ENCODE results near the gene MORF4L2.
"Not testable (repeated sequence)": the region's sequence is repeated elsewhere in the genome, so short reads cannot be mapped to it uniquely, and the experiment has no call there.

Gene MORF4L2

DNA sequence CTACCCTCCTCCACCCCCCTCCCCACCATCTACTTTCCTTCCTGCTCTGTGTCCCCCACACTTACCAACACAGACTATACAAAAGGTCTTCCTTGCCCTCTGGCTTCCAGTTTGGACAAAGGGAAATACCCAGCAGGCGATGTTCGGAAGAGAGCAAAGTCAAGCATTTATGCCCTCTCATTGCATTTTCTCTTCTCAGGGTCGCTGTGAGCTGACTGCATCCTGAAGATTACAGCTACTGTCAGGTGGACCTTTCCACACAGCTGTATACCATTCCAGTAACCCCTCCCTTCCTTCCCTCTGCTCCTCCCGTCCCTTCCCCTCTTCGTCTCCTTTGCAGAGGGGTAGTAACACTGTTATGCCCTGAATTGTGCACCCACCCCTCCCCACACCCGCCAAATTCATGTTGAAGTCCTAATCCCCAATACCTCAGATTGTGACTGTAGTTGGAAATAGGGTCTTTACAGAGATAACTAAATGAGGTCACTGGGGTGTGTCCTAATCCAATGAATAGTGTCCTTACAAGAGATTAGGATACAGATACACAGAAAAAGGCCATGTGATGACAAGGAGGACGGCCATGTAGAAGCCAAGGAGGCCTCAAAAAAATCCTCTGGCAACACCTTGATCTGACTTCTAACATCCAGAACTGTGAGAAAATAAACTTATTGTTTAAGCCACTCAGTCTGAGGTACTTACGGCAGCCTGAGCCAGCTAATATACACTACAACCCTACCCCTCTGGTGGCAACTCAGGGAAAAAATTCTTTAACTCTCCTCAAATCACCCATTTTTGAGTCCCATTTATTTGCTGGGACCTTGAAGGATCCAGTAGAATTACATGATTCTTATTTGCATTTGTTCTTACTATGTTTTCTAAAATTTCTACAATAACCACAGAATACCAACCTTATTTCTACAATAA is 11.7 kb downstream of the MORF4L2 start:
- no peak for DNase-seq

DNA sequence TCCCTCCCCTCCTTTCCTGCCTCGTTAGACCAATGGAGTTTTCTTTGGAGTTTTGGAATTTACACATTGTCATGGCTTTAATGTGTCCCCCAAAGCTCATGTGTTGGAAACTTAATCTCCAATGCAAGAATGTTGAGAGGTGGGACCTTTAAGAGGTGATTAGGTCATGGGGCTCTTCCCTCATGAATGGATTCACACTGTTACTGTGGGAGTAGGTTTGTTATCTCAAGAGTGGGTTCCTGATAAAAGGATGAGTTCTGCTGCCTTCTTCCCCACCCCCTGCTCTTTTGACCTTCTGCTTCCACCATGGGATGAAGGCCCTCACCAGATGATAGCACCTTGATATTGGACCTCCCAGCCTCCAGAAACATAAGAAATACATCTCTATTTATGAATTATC is 16.8 kb downstream of the MORF4L2 start:
- DNase-seq: no peak

DNA sequence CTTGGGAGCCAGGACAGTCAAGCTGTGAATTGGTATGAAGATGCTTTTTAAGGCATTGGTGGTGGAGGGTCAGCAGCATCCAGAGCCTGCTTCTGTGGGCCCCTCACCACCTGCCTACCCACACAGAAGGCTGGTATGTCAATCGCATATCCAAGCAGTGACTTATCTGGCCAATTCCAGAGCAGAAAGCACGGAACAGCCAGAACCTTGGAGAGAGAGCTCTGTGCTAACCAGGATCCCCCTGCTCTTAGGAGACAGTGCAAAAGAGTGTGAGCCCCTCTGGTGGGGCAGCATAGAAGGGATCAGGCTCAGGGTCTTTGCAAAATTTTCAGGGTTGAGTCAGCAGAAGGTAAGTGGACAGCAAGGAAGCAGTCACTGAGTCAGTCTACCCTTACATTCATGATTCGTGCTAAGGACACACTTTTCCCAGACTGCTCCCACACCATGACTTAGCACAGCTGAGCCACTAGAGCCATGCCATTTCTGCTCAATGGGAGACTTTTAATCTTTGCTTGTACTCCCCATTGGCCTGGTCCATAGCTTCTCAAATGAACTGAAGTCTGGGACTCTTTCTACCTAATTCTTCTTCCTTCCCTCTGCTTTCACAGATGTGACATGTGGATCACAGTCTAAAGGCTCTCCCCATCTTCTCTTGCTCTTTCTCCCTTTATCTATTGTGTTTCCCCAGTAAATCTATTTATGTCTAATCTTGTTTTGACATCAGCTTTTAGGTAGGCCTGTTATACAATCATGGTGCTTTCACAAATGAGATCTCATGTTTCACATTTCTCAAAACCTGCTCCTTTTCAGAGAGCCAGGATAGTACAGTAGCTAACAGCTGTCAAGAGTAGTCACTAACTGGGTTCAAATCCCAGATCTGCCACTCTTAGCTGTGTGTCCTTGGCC is 20.0 kb downstream of the MORF4L2 start:
- no peak for DNase-seq

DNA sequence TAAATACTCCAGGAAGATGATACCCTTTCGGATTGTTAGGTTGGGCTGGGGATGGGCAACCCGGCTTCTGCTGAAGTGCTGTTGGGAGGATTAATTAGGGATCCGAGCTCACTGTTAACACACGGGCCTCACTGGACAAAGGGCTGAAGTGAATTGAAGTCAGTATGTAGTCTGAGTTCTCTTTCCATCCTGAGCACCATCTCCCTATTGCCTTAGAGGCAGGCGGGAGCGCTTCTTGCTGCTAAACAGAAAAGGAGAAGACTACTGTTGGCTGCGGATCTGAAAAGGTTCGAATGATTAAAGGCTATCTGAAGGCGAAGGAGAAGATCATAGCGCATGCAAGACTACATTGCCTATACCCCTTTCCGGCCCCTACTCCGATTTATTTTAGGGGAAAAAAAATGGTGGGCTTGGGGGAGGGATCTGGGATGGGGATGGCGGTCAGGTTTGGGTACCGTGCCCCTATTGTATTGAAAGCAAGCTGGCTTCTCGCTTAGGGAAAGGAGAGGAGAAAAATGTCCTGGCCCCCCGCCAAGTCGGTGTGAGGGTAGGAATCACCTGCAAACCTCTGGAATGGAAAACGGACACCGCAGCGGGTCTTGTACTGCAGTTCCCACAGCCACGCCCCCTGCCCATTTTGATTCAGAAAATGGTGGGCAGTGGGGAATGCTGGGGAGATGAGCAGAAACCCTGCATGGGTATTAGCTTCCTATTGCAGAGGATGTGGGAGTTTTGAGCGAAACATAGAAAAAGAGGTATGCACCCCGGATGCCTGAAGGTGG is 22.3 kb downstream of the MORF4L2 start:
- DNase-seq: no peak

DNA sequence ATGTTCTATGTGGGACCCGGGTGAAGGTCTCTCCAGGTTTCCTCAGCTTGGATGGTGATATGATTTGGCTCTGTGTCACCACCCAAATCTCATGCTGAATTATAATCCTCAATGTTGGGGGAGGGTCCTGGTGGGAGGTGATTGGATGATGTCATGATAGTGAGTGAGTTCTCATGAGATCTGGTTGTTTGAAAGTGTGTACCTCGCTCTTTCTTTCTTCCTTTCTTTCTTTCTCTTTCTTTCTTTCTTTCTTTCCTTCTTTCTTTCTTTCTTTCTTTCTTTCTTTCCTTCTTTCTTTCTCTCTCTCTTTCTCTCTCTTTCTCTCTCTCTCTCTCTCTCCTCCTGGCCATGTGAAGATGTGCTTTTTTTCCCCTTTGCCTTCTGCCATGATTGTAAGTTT is 27.0 kb downstream of the MORF4L2 start:
- DNase-seq: not testable (repeated sequence)

DNA sequence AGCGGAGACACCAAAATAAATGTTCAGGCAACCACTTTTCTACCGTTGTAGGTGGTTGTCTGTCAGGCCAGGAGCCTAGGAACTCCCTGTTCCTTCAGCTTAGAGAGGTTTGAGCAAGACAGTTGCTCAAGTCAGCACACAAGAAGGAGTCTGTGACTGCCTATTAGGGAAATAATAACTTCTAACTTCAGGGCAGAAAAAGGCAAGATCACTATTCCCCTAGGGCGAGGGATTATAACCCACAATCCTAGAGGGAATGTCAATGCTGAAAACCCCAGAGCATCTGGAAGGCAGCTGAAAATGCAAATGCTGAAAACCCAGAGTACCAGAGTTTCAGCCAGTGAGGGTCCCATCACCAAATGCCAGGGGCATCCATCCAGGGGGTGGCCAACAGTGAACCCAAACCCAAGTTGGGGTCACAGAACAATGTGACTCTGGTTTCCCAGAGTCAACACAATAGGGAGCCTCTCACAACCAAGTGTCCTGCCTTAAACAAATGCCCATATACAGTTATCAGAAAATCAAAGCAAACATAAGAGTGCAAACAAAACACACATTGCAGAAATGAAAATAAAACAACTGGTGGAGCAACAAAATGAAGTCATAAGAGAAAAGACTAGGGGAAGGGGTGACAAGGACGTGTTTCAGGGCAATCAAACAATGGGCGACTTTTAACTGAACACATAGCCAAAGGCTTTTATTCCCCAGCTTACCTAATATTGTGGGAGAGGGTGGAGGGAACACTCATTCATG is 27.6 kb downstream of the MORF4L2 start:
- DNase-seq: no peak

DNA sequence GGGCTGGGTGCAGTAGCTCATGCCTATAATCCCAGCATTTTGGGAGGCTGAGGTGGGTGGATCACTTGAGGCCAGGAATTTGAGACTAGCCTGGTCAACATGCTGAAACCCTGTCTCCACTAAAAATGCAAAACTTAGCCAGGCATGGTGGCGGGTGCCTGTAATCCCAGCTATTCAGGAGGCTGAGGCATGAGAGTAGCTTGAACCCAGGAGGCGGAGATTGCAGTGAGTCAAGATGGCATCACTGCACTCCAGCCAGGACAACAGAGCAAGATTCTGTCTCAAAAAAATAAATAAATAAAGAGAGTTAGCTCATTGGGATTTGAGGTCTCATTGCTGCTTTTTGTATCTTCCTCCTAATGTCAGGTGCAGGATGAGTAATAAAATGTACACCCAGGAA is 29.4 kb downstream of the MORF4L2 start:
- DNase-seq: not testable (repeated sequence)

DNA sequence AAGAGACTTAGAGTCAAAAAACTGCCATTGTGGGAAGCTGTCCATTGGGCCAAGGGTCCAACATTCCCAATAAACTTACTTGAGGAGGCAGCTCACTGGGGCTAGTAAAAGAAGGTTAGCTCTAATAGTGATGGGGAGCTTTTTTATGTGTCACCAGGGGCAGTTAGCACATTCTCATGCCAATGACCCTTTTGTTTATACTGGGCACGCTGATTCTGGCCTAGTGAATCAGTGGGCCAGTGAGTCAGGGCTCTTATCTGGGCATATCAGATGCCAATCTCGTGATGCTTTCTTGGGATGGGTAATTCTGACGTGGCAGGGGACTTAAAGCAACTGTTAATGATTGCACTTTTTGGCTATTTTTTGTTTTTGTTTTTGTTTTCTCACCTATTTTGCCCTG is 29.9 kb downstream of the MORF4L2 start:
- no peak for DNase-seq

DNA sequence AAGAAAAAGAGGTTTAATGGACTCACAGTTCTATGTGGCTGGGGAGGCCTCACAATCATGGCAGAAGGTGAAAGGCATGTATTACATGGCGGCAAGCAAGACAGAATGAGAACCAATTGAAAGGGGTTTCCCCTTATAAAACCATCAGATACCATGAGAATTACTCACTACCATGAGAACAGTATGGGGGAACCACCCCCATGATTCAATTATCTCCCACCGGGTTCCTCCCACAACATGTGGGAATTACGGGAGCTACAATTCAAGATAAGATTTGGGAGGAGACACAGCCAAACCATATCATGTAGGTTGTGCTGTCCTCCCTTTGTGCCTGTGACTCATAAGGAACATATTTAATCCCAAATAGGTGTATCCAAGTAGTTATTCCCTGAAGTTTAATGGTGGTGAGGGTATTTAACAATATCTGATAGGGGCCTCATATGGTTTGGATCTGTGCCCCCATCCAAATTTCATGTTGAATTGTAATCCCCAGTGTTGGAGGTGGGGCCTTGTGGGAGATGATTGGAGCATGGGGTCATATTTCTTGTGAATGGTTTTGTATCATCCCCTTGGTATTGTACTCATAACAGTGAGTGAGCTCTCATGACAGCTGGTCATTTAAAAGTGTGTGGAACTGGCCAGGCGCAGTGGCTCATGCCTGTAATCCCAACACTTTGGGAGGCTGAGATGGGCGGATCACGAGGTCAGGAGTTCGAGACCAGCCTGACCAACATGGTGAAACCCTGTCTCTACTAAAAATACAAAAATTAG is 31.1 kb downstream of the MORF4L2 start:
- DNase-seq: not testable (repeated sequence)

DNA sequence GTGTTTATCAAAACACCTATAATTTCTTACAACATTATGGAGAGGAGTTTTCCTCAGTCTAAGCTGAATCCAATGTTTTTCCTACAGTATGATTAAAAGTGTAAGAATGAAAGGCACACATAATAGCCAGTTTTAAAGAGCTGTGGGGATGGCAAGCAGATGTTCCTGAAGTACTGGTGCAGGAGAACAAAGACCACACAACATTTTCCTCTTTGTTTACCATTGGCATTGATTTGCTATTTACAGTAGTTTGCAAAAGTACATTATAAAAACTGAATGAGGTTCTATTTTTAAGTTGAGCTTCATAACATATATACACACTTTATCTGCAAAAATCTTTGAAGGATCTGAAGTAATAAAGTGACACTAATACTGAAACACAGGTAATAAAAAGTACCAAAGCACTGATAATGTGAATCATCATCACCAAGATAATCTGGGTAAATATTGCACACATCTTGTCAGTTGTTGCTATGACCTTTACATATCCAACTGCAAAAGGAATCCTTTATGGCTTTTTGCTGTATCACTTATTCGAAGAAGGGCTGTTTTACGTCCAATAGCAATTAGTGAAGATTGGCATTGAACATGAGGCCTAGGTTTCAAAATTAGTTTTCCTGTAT is 35.2 kb downstream of the MORF4L2 start:
- DNase-seq: no peak

DNA sequence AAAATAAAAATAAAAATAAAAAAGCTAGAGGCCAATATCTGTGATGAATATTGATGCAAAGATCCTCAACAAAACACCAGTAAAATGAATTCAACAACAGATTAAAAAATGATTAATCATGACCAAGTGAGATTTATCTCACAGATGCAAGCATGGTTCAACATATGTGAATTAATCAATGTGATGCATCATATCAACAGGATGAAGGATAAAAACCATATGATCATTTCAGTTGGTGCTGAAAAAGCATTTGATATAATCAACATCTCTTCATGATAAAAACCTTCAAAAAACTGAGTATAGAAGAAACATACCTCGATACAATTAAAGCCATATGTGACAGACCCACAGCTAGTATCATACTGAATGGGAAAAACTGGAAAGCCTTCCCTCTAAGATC is 38.9 kb downstream of the MORF4L2 start:
- DNase-seq: no peak

DNA sequence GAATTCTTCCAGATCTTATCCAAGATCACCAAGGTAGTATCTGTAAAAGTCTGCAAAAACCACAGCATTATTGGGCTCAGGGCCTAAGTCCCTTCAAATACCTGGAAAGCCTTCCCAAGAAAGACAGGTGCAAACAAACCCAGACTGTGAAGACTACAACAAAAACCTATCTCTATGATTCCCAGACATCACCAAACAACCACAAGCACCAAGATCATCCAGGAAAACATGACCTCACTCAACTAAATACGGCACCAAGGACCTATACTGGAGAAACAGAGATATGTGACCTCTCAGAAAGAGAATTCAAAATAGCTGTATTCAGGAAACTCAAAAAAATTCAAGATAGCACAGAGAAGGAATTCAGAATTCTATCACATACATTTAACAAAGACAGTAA is 42.4 kb downstream of the MORF4L2 start:
- no peak for DNase-seq

DNA sequence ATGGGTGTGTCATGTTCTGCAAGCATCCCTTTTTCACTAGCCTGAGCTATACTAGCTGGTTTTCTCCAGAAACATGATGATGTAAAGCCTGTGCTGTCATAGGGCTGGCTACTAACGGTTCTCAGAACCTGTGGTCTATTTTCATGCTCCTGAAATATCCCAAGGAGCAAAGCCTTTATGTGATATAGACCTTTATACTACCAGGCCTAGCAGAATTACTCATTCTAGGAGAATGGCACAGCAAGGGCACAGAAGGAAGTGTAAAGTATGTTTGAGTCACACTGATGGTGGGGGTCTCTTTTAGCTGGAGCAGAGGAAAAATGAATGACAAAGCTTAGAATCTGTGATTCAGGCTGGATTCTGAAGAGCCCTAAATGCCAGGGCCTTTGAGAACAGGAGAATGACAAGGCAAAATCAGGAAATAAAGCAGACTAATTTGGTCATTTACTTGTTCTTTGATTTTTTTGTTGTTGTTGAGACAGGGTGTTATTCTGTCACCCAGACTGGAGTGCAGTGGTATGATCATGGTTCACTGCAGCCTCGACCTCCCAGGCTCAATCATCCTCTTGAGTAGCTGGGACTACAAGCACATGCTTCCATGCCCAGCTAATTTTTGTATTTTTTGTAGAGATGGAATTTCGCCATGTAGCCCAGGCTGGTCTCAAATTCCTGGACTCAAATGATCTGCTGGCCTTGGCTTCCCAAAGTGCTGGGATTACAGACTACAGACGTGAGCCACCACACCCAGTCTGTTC is 45.9 kb downstream of the MORF4L2 start:
- DNase-seq: no peak

DNA sequence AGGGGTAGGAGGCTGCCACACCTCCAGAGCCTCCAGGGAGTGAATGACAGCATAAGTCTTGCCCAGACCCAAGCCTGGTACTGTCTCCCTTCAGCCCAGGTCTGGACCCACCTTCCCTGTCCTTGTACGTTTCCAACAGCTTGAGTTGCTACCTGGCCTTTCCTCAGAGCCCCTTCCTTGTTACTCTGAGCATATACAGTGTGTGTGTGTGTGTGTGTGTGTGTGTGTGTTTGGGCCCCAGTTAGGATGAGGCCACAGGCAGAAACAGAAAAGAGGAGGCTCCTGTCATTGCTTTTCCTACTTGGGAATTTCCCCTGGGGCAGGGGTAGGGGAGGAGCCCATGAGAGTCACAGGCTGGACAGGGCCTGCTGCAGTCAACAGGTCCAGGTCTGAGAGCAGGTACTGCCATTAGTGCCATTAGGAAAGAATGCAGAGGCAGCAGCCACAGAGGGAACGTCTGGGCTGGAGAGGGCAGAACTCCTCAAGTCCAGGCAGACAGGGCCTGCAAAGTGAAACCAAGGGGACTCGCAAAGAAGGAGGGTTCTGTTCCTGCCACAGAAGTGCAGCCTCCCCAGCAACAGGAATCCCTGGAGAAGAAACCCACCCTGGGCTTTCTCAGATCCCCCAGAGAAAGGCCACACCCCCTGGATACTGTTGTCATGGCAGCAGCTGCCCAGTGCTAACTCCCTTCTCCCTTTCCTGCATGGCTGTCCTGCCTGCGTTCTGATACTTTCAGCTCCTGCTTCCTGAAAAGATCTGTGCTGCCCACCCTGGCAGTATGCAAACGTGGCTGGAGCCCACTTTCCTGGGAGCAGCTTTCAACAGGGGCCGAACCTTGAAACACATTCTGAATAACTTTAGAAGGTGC is 47.8 kb downstream of the MORF4L2 start:
- not testable (repeated sequence) for DNase-seq

DNA sequence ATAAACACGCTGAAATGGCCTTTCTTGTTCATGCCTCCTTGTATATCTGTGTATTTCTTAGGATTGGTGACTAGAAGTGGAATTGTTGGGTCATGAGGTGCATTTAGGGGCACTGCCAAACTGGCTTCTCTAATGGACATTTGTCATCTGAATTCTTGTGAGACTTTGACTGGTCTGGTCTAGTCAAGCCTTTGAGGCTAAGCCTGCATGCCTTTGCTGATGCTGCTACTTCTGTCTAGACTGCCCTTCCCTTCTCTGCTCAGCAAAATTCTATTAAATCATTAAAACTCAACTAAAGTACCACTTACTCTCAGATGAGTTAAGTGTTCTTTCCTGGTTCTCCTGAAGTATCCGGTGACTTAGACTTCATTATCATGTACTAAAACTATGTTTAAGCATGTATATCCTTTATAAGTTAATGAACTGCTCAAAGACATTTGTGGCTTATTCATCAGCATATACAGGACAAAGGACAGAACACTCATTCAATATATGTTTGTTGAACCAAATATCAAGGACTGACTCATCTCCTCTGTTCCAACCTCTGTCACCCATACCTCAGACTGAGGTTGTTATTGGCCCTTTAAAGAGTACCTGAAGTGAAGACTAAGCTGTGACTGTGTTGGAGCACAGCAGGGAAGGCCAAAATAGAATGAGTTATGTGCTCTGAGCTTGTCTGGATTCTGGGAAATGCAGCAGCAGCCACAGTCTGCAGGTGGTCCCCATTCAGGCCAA is 48.7 kb downstream of the MORF4L2 start:
- no peak for DNase-seq

DNA sequence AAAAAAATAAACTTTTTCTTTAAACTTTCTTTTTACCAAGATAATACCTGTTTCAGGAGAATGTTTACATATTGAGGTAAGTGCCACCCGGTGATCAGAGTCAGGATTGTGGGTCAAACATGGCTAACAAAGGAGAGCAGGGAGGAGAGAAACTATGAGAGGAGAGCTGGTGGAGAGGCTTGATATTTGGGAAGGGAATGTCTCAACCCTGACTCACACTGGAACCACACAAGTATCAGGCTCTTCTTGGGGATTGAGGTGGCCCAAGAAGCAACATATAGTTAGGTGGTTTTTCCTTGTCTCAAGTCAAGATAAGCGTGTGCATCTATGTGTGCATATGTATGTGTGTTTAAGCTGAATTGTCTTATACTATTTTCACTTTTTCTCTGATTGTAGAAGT is 51.1 kb downstream of the MORF4L2 start:
- no peak for DNase-seq

DNA sequence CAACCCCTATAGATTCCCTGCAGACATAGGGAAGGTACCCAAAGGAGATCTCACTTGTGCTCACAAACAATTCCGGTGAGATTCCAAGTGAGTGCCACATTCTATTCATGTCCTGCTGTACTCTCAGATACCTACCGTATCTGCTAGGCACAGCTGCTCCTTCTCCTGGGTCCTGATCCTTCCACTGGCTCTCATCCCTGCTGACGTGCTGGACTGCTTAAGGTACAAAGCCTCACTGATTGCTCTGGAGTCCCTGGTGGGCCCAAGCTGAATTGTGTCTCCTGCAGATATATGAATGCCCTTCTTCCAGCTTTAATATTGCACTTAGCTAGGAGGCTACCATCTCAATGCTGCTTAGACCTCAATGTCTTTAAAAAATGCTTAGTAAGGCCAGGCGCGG is 55.4 kb downstream of the MORF4L2 start:
- no peak for DNase-seq

DNA sequence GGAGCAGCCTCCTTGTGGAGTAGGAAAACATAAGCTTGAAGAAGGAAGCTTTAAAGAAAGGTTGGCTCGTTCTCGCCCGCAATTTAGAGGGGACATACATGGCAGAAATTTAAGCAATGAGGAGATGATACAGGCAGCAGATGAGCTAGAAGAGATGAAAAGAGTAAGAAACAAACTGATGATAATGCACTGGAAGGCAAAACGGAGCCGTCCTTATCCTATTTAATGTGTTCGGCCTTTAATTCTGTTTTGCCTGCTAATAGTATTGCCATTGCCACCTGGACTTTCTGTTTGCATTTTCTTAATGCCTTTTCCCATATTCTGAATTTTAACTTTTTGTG is 56.4 kb downstream of the MORF4L2 start:
- no peak for DNase-seq

Data from activated CD4-positive, alpha-beta T cell treated with anti-CD3 and anti-CD28 coated beads, Interleukin-2, amount 50 U/mL, for 1 hour (primary cell).